Measurements from ENCODE around the gene LRRC51. TPM values are rescaled to one million over a fixed set of nuclear protein-coding genes. Genes with fewer than 3 reads are reported as not detected.

LRRC51 gene
- total RNA-seq, 1 donor: 5.1 TPM

- no peak for DNase-seq (ENCODE audit: insufficient read length, low spot score, missing footprints)
- TF ChIP-seq, protein P1, sequence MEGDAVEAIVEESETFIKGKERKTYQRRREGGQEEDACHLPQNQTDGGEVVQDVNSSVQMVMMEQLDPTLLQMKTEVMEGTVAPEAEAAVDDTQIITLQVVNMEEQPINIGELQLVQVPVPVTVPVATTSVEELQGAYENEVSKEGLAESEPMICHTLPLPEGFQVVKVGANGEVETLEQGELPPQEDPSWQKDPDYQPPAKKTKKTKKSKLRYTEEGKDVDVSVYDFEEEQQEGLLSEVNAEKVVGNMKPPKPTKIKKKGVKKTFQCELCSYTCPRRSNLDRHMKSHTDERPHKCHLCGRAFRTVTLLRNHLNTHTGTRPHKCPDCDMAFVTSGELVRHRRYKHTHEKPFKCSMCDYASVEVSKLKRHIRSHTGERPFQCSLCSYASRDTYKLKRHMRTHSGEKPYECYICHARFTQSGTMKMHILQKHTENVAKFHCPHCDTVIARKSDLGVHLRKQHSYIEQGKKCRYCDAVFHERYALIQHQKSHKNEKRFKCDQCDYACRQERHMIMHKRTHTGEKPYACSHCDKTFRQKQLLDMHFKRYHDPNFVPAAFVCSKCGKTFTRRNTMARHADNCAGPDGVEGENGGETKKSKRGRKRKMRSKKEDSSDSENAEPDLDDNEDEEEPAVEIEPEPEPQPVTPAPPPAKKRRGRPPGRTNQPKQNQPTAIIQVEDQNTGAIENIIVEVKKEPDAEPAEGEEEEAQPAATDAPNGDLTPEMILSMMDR (IDR thresholded peaks at IDR 0.05; ENCODE audit: extremely low read depth, low read depth, low read length): no peak
- H2AFZ ChIP-seq (ENCODE audit: low read length): no peak overlapping the region
- H3K4me1 ChIP-seq (ENCODE audit: insufficient read depth, low read length): peaks cover 32% of the 10 kb centered on the region
- H3K4me2 ChIP-seq (ENCODE audit: insufficient read depth, low read length): peak overlapping the region; percentile 13
- H3K36me3 ChIP-seq (ENCODE audit: insufficient read depth, low read length): peaks cover 51% of the 10 kb centered on the region
- peaks cover 20% of the 10 kb centered on the region for H4K20me1 ChIP-seq (ENCODE audit: insufficient read depth, low read length)
- H3K27me3 ChIP-seq (ENCODE audit: insufficient read depth, low read length): no peaks in the 10 kb centered on the region
- no peaks in the 10 kb centered on the region for H3K9me3 ChIP-seq (ENCODE audit: low read depth, low read length)
- peak overlapping the region; percentile 95 for H3K27ac ChIP-seq (ENCODE audit: low read depth, low read length)
- H3K79me2 ChIP-seq (ENCODE audit: insufficient read depth, low read length): peaks cover 57% of the 10 kb centered on the region
- no peak overlapping the region for H3K4me3 ChIP-seq (ENCODE audit: insufficient read depth, low read length)
Observed at GRCh38 chr11:72100009-72100408, 19.4 kb downstream of the LRRC51 start.

DNA sequence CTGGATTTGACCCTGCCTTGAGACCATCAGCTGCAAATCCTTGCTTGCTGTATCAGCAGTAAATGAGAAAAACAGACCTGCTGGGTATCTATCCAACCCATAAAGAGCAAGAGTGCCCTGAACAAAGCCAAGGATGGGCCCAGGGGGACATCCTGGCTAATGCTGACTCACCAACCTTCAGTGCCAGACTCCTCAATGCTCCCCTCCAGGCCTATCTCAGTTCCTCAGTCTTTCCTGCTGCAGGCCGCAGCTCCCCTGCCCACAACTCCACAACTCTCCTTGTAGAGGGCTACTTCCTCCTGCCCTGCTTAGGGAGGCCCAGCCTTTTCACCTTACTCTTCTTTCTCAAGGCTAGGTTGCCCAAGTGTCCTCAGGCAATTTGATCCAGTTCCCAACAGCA, 19.8 kb downstream of the LRRC51 start:
- peaks cover 32% of the 10 kb centered on the region for H3K4me1 ChIP-seq (ENCODE audit: insufficient read depth, low read length)
- no peak overlapping the region for H3K4me3 ChIP-seq (ENCODE audit: insufficient read depth, low read length)
- peaks cover 57% of the 10 kb centered on the region for H3K79me2 ChIP-seq (ENCODE audit: insufficient read depth, low read length)
- no peak overlapping the region for H2AFZ ChIP-seq (ENCODE audit: low read length)
- peaks cover 47% of the 10 kb centered on the region for H3K36me3 ChIP-seq (ENCODE audit: insufficient read depth, low read length)
- H3K9me3 ChIP-seq (ENCODE audit: low read depth, low read length): no peaks in the 10 kb centered on the region
- TF ChIP-seq, protein P1 (IDR thresholded peaks at IDR 0.05; ENCODE audit: extremely low read depth, low read depth, low read length): no peak
- no peaks in the 10 kb centered on the region for H3K27me3 ChIP-seq (ENCODE audit: insufficient read depth, low read length)
- H4K20me1 ChIP-seq (ENCODE audit: insufficient read depth, low read length): peaks cover 20% of the 10 kb centered on the region
- DNase-seq (ENCODE audit: insufficient read length, low spot score, missing footprints): no peak
- H3K4me2 ChIP-seq (ENCODE audit: insufficient read depth, low read length): peak overlapping the region; percentile 13
- peak overlapping the region; percentile 95 for H3K27ac ChIP-seq (ENCODE audit: low read depth, low read length)

GRCh38 chr11:72102162-72102561, 21.5 kb downstream of the LRRC51 start:
- H2AFZ ChIP-seq (ENCODE audit: low read length): no peak overlapping the region
- H3K4me1 ChIP-seq (ENCODE audit: insufficient read depth, low read length): peaks cover 32% of the 10 kb centered on the region
- no peaks in the 10 kb centered on the region for H3K27me3 ChIP-seq (ENCODE audit: insufficient read depth, low read length)
- no peak for DNase-seq (ENCODE audit: insufficient read length, low spot score, missing footprints)
- H3K79me2 ChIP-seq (ENCODE audit: insufficient read depth, low read length): peaks cover 57% of the 10 kb centered on the region
- H3K4me2 ChIP-seq (ENCODE audit: insufficient read depth, low read length): peak overlapping the region; percentile 99
- H3K4me3 ChIP-seq (ENCODE audit: insufficient read depth, low read length): peak overlapping the region; percentile 96
- no peaks in the 10 kb centered on the region for H3K9me3 ChIP-seq (ENCODE audit: low read depth, low read length)
- peaks cover 20% of the 10 kb centered on the region for H4K20me1 ChIP-seq (ENCODE audit: insufficient read depth, low read length)
- H3K27ac ChIP-seq (ENCODE audit: low read depth, low read length): peak overlapping the region; percentile 95
- peaks cover 39% of the 10 kb centered on the region for H3K36me3 ChIP-seq (ENCODE audit: insufficient read depth, low read length)
- TF ChIP-seq, protein P1 (IDR thresholded peaks at IDR 0.05; ENCODE audit: extremely low read depth, low read depth, low read length): no peak

DNA sequence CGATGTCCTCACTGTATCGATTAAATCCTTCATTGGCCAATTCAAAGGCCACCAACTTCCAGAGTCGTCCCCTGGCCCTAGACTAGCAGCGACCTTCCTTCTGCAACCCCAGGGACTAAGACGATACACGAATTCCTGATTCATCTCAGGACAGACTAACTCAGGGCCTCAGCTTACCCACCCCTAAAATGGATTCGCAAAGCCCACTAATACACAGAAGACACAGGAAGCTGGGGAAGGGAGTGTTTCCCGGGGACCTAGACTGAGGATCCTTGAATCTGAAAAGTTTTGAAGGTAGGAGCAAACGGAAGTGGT, 21.9 kb downstream of the LRRC51 start:
- H3K27me3 ChIP-seq (ENCODE audit: insufficient read depth, low read length): no peaks in the 10 kb centered on the region
- H3K4me2 ChIP-seq (ENCODE audit: insufficient read depth, low read length): peak overlapping the region; percentile 99
- peaks cover 54% of the 10 kb centered on the region for H3K79me2 ChIP-seq (ENCODE audit: insufficient read depth, low read length)
- H3K27ac ChIP-seq (ENCODE audit: low read depth, low read length): peak overlapping the region; percentile 95
- peaks cover 32% of the 10 kb centered on the region for H3K4me1 ChIP-seq (ENCODE audit: insufficient read depth, low read length)
- H3K36me3 ChIP-seq (ENCODE audit: insufficient read depth, low read length): peaks cover 34% of the 10 kb centered on the region
- DNase-seq (ENCODE audit: insufficient read length, low spot score, missing footprints): no peak
- H4K20me1 ChIP-seq (ENCODE audit: insufficient read depth, low read length): peaks cover 20% of the 10 kb centered on the region
- peak overlapping the region; percentile 96 for H3K4me3 ChIP-seq (ENCODE audit: insufficient read depth, low read length)
- H3K9me3 ChIP-seq (ENCODE audit: low read depth, low read length): no peaks in the 10 kb centered on the region
- TF ChIP-seq, protein P1 (IDR thresholded peaks at IDR 0.05; ENCODE audit: extremely low read depth, low read depth, low read length): no peak
- H2AFZ ChIP-seq (ENCODE audit: low read length): peak overlapping the region; percentile 85

All from osteoblast (primary cell).